HUES6 (cell line): ENCODE measurements around the gene MEX3A.
"Not testable (repeated sequence)": the region's sequence is repeated elsewhere in the genome, so short reads cannot be mapped to it uniquely, and the experiment has no call there.

ENCODE experiments used
- H3K27ac ChIP-seq: 2 replicates; pipeline ENCODE4 v1.7.0; 2013; ENCODE audit warnings: low read depth, mild to moderate bottlenecking, low read length, inconsistent platforms
- H3K27me3 ChIP-seq: 2 replicates; pipeline ENCODE4 v1.6.1; 2013; ENCODE audit warnings: low read length; ENCODE audit not compliant: control insufficient read depth, insufficient read depth
- H3K36me3 ChIP-seq: 2 replicates; pipeline ENCODE4 v1.6.1; 2013; ENCODE audit warnings: low read length; ENCODE audit not compliant: control insufficient read depth, insufficient read depth
- H3K4me1 ChIP-seq: 2 replicates; pipeline ENCODE4 v1.6.1; 2013; ENCODE audit warnings: low read length; ENCODE audit not compliant: control insufficient read depth, insufficient read depth
- H3K4me3 ChIP-seq: 2 replicates; pipeline ENCODE4 v1.5.1; 2013; ENCODE audit warnings: low read depth, low read length
- H3K9ac ChIP-seq: one replicate; pipeline ENCODE4 v1.6.1; 2013; ENCODE audit warnings: mild to moderate bottlenecking, low read length
- H3K9me3 ChIP-seq: 2 replicates; pipeline ENCODE4 v1.6.1; 2013; ENCODE audit warnings: low read depth, low read length; ENCODE audit not compliant: control insufficient read depth, insufficient read depth

Gene MEX3A

DNA sequence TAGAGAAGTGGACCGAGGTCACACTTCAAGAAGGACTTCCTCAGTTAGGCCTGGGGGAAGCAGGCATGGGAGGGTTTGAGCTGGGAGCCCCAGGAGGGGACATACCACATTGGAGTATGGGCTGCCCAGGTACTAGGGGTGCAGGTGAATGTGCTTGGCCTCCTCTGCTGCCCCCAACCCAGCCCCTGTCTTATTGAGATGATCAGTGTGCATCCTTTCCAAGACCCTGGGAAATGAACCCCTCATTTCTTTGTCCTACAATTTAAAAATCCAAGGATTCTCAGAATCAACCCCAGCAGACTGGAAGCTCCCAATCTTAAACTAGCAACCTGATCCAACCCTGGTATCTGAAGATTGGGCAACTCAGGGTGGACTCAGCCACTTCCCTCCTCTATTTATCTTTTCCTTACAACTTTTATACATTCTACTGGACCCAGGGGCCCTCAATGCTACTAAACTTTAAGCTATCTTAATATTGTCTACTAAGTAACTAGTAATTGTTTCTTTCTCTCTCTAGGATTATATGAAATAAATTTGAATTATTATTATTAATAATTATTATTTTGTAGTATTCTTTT, 9.1 kb downstream of the MEX3A start:
- Histone ChIP-seq H3K27ac (no peak overlapping the region), H3K9ac (no peak overlapping the region), H3K4me1 (peaks cover 50% of the 10 kb centered on the region), H3K4me3 (no peak overlapping the region), H3K9me3 (no peaks in the 10 kb centered on the region), H3K27me3 (no peaks in the 10 kb centered on the region), H3K36me3 (peaks cover 26% of the 10 kb centered on the region)

GRCh38 chr1:156072251-156072650, 10.0 kb downstream of the MEX3A start:
- peaks cover 41% of the 10 kb centered on the region for H3K4me1 ChIP-seq
- H3K9ac ChIP-seq = no peak overlapping the region
- H3K36me3 ChIP-seq = peaks cover 22% of the 10 kb centered on the region
- H3K27me3 ChIP-seq = no peaks in the 10 kb centered on the region
- H3K4me3 ChIP-seq = no peak overlapping the region
- H3K27ac ChIP-seq = no peak overlapping the region
- H3K9me3 ChIP-seq = no peaks in the 10 kb centered on the region

- H3K27me3 ChIP-seq, H3K27ac ChIP-seq, H3K4me3 ChIP-seq, H3K9me3 ChIP-seq, H3K9ac ChIP-seq: not testable (repeated sequence)
- peaks cover 16% of the 10 kb centered on the region for H3K36me3 ChIP-seq
- H3K4me1 ChIP-seq = peaks cover 33% of the 10 kb centered on the region
These were observed 10.9 kb downstream of the MEX3A start for GRCh38 chr1:156071332-156071816.

GRCh38 chr1:156070548-156070947, 11.7 kb downstream of the MEX3A start:
- Histone ChIP-seq H3K4me1 (peaks cover 27% of the 10 kb centered on the region), H3K4me3 (no peak overlapping the region), H3K27me3 (no peaks in the 10 kb centered on the region), H3K9ac (no peak overlapping the region), H3K27ac (no peak overlapping the region), H3K36me3 (peaks cover 10% of the 10 kb centered on the region), H3K9me3 (no peaks in the 10 kb centered on the region)

GRCh38 chr1:156069490-156070455, 12.5 kb downstream of the MEX3A start:
- H3K4me3 ChIP-seq = no peak overlapping the region
- H3K9ac ChIP-seq = no peak overlapping the region
- H3K27me3 ChIP-seq = no peaks in the 10 kb centered on the region
- no peak overlapping the region for H3K27ac ChIP-seq
- peaks cover 19% of the 10 kb centered on the region for H3K4me1 ChIP-seq
- no peaks in the 10 kb centered on the region for H3K9me3 ChIP-seq
- H3K36me3 ChIP-seq = peaks cover 10% of the 10 kb centered on the region

DNA sequence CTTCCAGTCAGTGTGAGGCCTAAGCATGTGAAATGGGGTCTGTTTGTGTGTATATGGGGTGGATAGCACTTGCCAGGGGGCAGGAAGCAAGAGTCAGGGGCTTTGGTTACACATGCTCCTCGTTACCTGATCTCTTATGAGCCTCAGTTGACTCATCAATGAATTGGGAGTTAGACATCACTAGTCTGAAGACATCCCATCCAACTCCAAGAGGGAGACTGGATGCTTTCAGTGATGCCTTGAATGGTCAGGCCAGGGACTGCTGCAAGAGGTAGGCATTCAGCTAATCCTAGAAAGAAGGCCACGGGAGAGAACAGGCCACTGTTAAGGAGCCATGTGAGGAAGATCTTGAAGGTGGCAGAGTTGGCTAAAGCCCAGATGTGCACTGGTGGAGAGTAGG, 15.0 kb downstream of the MEX3A start:
- H3K9me3 ChIP-seq = no peaks in the 10 kb centered on the region
- peaks cover 11% of the 10 kb centered on the region for H3K4me1 ChIP-seq
- peaks cover 6% of the 10 kb centered on the region; the same call in 1 of the 2 replicates for H3K36me3 ChIP-seq
- H3K27me3 ChIP-seq = no peaks in the 10 kb centered on the region
- H3K4me3 ChIP-seq = no peak overlapping the region
- H3K27ac ChIP-seq = no peak overlapping the region
- no peak overlapping the region for H3K9ac ChIP-seq

DNA sequence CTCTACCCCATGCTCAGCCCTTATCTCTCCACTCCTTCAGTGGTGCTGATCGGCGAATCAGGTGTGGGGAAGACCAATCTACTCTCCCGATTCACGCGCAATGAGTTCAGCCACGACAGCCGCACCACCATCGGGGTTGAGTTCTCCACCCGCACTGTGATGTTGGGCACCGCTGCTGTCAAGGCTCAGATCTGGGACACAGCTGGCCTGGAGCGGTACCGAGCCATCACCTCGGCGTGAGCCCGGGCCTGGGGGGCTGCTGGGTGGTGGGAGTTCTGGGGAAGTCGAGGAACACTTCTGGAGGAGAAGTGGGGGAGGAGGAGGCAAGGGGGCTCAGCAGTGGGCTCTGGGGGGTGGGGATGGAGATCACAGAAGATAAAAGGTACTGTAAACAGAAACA, 16.4 kb downstream of the MEX3A start:
- H3K36me3 ChIP-seq = peaks cover 6% of the 10 kb centered on the region; the same call in 1 of the 2 replicates
- H3K27ac ChIP-seq = no peak overlapping the region
- H3K9me3 ChIP-seq = no peaks in the 10 kb centered on the region
- H3K4me1 ChIP-seq = peaks cover 18% of the 10 kb centered on the region
- H3K4me3 ChIP-seq = no peak overlapping the region
- H3K9ac ChIP-seq = no peak overlapping the region
- H3K27me3 ChIP-seq = no peaks in the 10 kb centered on the region

DNA sequence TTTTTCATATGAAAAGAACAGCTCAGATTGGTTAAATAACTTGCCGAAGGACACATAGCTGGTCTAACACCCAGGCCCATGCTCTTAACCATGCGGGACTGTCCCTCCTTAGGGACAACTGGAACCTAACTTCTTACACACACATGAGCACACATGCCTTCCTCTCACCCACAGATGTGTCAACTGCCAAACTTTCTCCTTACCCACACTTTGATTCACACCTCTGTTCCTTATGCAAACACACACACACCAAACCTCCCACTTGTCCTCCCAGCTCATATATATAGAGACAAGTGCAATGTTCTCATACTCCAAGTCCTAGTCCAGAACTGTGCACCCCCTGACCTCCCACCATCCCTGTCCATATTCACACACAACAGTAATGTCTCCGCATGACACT, 17.1 kb downstream of the MEX3A start:
- no peak overlapping the region for H3K9ac ChIP-seq
- H3K36me3 ChIP-seq = peaks cover 6% of the 10 kb centered on the region; the same call in 1 of the 2 replicates
- H3K4me3 ChIP-seq = no peak overlapping the region
- H3K9me3 ChIP-seq = no peaks in the 10 kb centered on the region
- no peaks in the 10 kb centered on the region for H3K27me3 ChIP-seq
- H3K4me1 ChIP-seq = peaks cover 19% of the 10 kb centered on the region
- H3K27ac ChIP-seq = no peak overlapping the region

GRCh38 chr1:156064615-156065014, 17.6 kb downstream of the MEX3A start:
- peaks cover 19% of the 10 kb centered on the region for H3K4me1 ChIP-seq

GRCh38 chr1:156063997-156064285, 18.3 kb downstream of the MEX3A start:
- H3K4me1 ChIP-seq = peaks cover 19% of the 10 kb centered on the region
- no peak overlapping the region for H3K4me3 ChIP-seq
- H3K9ac ChIP-seq = no peak overlapping the region
- H3K27ac ChIP-seq = no peak overlapping the region
- no peaks in the 10 kb centered on the region for H3K36me3 ChIP-seq
- H3K27me3 ChIP-seq = no peaks in the 10 kb centered on the region
- no peaks in the 10 kb centered on the region for H3K9me3 ChIP-seq

More at GRCh38 chr1:156064615-156065014, 17.6 kb downstream of the MEX3A start:
- Histone ChIP-seq H3K27me3 (no peaks in the 10 kb centered on the region), H3K36me3 (peaks cover under 1% of the 10 kb centered on the region; the same call in 1 of the 2 replicates), H3K4me3 (no peak overlapping the region), H3K9ac (no peak overlapping the region), H3K27ac (no peak overlapping the region), H3K9me3 (no peaks in the 10 kb centered on the region)

GRCh38 chr1:156062189-156062588, 20.1 kb downstream of the MEX3A start:
- Histone ChIP-seq H3K9ac (no peak overlapping the region), H3K4me3 (peak overlapping the region; percentile 14), H3K27ac (no peak overlapping the region), H3K9me3 (no peaks in the 10 kb centered on the region), H3K4me1 (peaks cover 19% of the 10 kb centered on the region), H3K27me3 (no peaks in the 10 kb centered on the region), H3K36me3 (peaks cover 8% of the 10 kb centered on the region)
